Measurements from ENCODE around the gene CFAP97D2.

Gene CFAP97D2

GRCh38 chr13:114151031-114151430 is 28.0 kb upstream of the CFAP97D2 start:
- Mint-ChIP-seq H3K36me3 (ENCODE audit: low read depth) (no peaks in the 10 kb centered on the region), H3K4me1 (peaks cover 24% of the 10 kb centered on the region), H3K27me3 (ENCODE audit: low read depth, poor library complexity) (peaks cover 7% of the 10 kb centered on the region), H3K27ac (no peak overlapping the region), H3K4me3 (no peak overlapping the region), H3K9me3 (no peaks in the 10 kb centered on the region)
- no peak for TF ChIP-seq CTCF (IDR thresholded peaks at IDR 0.05)
- no peak for DNase-seq

DNA sequence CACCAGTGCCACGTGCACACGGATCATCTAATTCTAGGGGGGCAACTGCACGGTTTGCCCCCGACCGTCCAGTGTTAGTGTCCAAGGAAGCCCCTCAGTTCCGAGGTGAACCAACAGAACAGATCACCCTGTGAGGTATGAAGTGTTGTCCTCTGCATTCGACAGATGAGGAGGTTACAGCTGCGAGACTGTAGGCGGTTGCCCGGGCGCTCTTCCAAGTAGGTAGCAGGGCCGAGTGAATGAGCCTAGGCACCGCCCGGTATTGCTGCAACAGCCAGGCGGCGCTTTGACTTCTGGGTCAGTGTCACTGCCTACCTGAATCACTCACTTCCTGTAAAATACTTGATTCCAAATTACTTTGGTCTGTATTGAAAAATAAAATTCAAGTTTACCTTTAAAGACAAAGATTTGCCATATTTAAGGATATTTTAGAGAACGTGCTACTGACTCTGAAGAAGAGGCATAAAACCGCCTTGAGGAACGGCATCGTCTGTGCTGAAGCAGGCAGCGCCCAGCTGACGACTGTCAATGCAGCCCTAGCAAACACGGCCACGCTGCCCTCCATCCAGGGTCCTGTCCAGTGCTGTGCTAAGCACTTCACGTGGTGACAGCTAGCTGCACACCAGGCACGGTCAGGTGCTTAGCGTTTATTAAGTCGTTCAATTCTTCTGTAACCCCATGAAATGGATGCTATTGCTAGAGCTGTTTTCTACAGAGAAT is 27.3 kb upstream of the CFAP97D2 start:
- peaks cover 22% of the 10 kb centered on the region for H3K4me1 Mint-ChIP-seq
- no peaks in the 10 kb centered on the region for H3K9me3 Mint-ChIP-seq
- H3K27me3 Mint-ChIP-seq (ENCODE audit: low read depth, poor library complexity) = peaks cover 10% of the 10 kb centered on the region
- no peak overlapping the region for H3K4me3 Mint-ChIP-seq
- no peak for DNase-seq
- no peak overlapping the region for H3K27ac Mint-ChIP-seq
- no peaks in the 10 kb centered on the region for H3K36me3 Mint-ChIP-seq (ENCODE audit: low read depth)
- TF ChIP-seq CTCF (IDR thresholded peaks at IDR 0.05) = no peak

- no peaks in the 10 kb centered on the region for H3K9me3 Mint-ChIP-seq
- H3K4me3 Mint-ChIP-seq = no peak overlapping the region
- no peak overlapping the region for H3K27ac Mint-ChIP-seq
- no peak for DNase-seq
- no peak for TF ChIP-seq CTCF (IDR thresholded peaks at IDR 0.05)
- H3K36me3 Mint-ChIP-seq (ENCODE audit: low read depth) = no peaks in the 10 kb centered on the region
- H3K4me1 Mint-ChIP-seq = peaks cover 21% of the 10 kb centered on the region
- H3K27me3 Mint-ChIP-seq (ENCODE audit: low read depth, poor library complexity) = peaks cover 12% of the 10 kb centered on the region
Measured at GRCh38 chr13:114152285-114152645, 26.8 kb upstream of the CFAP97D2 start.

DNA sequence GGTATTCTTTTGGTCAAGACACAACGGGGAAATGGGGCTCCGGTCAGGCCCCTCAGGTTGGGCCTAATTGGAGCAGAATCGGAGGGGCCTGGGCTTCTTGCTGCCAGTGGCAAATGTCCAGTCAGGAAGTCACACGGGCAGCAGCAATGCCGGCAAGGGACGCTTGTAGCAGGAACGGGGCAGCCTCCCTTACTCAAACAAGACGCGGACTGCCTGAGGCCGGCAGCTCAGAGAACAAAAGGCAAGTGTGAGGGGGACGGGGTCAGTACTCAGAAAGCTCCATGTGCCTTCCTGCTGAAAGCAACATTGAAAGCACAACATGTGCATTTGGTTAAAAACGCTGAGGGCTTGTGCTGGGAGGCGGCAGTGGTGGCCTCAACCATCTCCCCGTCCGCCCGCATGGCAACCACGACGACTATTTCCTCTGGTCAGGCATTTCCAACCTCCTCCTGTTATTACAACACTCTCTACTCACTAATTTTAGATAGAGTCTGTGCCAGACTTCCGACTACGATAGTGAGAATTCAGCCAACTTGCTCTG is 26.2 kb upstream of the CFAP97D2 start:
- no peaks in the 10 kb centered on the region for H3K36me3 Mint-ChIP-seq (ENCODE audit: low read depth)
- DNase-seq = no peak
- peaks cover 12% of the 10 kb centered on the region for H3K27me3 Mint-ChIP-seq (ENCODE audit: low read depth, poor library complexity)
- no peaks in the 10 kb centered on the region for H3K9me3 Mint-ChIP-seq
- TF ChIP-seq CTCF (IDR thresholded peaks at IDR 0.05) = no peak
- H3K4me1 Mint-ChIP-seq = peaks cover 19% of the 10 kb centered on the region
- no peak overlapping the region for H3K4me3 Mint-ChIP-seq
- no peak overlapping the region for H3K27ac Mint-ChIP-seq

- H3K9me3 Mint-ChIP-seq = no peaks in the 10 kb centered on the region
- H3K4me1 Mint-ChIP-seq = peaks cover 17% of the 10 kb centered on the region
- no peak for TF ChIP-seq CTCF (IDR thresholded peaks at IDR 0.05)
- DNase-seq = no peak
- H3K4me3 Mint-ChIP-seq = no peak overlapping the region
- peaks cover 12% of the 10 kb centered on the region for H3K27me3 Mint-ChIP-seq (ENCODE audit: low read depth, poor library complexity)
- H3K27ac Mint-ChIP-seq = no peak overlapping the region
- no peaks in the 10 kb centered on the region for H3K36me3 Mint-ChIP-seq (ENCODE audit: low read depth)
Measured at GRCh38 chr13:114153485-114154080, 25.5 kb upstream of the CFAP97D2 start.

DNA sequence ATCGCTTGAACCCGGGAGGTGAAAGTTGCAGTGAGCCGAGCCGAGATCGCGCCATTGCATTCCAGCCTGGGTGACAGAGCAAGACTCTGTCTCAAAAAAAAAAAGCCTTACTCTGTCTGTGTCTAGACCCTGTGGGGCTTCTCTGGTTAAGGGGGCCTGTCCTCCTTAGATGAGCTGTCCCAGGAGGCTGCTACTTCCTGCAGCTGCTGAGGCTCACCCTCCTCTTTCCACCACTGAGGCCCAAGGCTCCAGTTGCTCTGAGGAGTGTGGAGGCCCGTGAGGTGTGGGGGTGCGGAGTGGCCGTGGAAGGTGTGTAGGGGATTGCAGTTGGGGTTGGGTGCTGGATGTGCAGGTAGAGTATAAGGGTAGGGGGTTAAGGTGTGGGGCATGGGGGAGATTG is 24.6 kb upstream of the CFAP97D2 start:
- H3K4me1 Mint-ChIP-seq = peaks cover 17% of the 10 kb centered on the region
- no peak for DNase-seq
- peaks cover 14% of the 10 kb centered on the region for H3K27me3 Mint-ChIP-seq (ENCODE audit: low read depth, poor library complexity)
- no peaks in the 10 kb centered on the region for H3K36me3 Mint-ChIP-seq (ENCODE audit: low read depth)
- H3K27ac Mint-ChIP-seq = no peak overlapping the region
- no peaks in the 10 kb centered on the region for H3K9me3 Mint-ChIP-seq
- TF ChIP-seq CTCF (IDR thresholded peaks at IDR 0.05) = no peak
- H3K4me3 Mint-ChIP-seq = no peak overlapping the region

Data from nephron progenitor cell (in vitro differentiated cells).